NCI-H2196 (cell line): Measurements from ENCODE around the gene HPS5.
A peak's percentile ranks its signal among the peaks of the same experiment; 100 is the strongest.
"Not testable (repeated sequence)": the region's sequence is repeated elsewhere in the genome, so short reads cannot be mapped to it uniquely, and the experiment has no call there.

Experiments
- DNase-seq: peaks from one replicate; lab custom pipeline; 2025; ENCODE audit not compliant: unreplicated experiment; lab: John Stamatoyannopoulos, UW

HPS5 gene

GRCh38 chr11:18321969-18322711, at the start of gene HPS5, which contains the start of gene GTF2H1:
Gene HPS5, minus strand, starts transcription at chr11:18322140. Its CDS starts 4,282 bp downstream, at chr11:18317858.
Gene GTF2H1, plus strand, starts transcription at chr11:18322567. Its CDS starts 10,508 bp downstream, at chr11:18333075.
- peak; percentile 97 for DNase-seq

- DNase-seq = no peak
These were observed 49.3 kb upstream of the HPS5 start for GRCh38 chr11:18371279-18371678.

GRCh38 chr11:18369398-18369797, 47.5 kb upstream of the HPS5 start:
- no peak for DNase-seq

- DNase-seq = no peak
These were observed 46.3 kb upstream of the HPS5 start for GRCh38 chr11:18368221-18368620.

- DNase-seq = no peak
These were observed 45.5 kb upstream of the HPS5 start for GRCh38 chr11:18367431-18367830.

- no peak for DNase-seq
These were observed 44.3 kb upstream of the HPS5 start for GRCh38 chr11:18366286-18366685.

- DNase-seq = no peak
These were observed 43.8 kb upstream of the HPS5 start for GRCh38 chr11:18365741-18366140.

- no peak for DNase-seq
These were observed 42.6 kb upstream of the HPS5 start for GRCh38 chr11:18364495-18365073.

GRCh38 chr11:18361154-18361553, 39.2 kb upstream of the HPS5 start:
- DNase-seq = no peak

- DNase-seq = no peak
These were observed 36.7 kb upstream of the HPS5 start for GRCh38 chr11:18358646-18359045.

- DNase-seq = no peak
These were observed 30.6 kb upstream of the HPS5 start for GRCh38 chr11:18352581-18352980.

- no peak for DNase-seq
These were observed 25.7 kb upstream of the HPS5 start for GRCh38 chr11:18347471-18348125.

- no peak for DNase-seq
These were observed 11.0 kb upstream of the HPS5 start for GRCh38 chr11:18332891-18333290.

- DNase-seq = no peak
These were observed 10.4 kb upstream of the HPS5 start for GRCh38 chr11:18332302-18332701.

GRCh38 chr11:18330921-18331320, 9.0 kb upstream of the HPS5 start:
- DNase-seq = no peak

GRCh38 chr11:18329196-18329870, 7.4 kb upstream of the HPS5 start:
- no peak for DNase-seq

- no peak for DNase-seq
These were observed 2.4 kb upstream of the HPS5 start for GRCh38 chr11:18324381-18324780.

GRCh38 chr11:18323881-18324280, 1.9 kb upstream of the HPS5 start:
- DNase-seq = not testable (repeated sequence)

- DNase-seq = no peak
These were observed 1.1 kb upstream of the HPS5 start for GRCh38 chr11:18322818-18323570.

GRCh38 chr11:18321578-18321968, 367 bp downstream of the HPS5 start:
- no peak for DNase-seq

GRCh38 chr11:18320617-18321016, 1.3 kb downstream of the HPS5 start:
- no peak for DNase-seq
